Measurements from ENCODE around the gene SIPA1L3.

The SIPA1L3 gene

DNA sequence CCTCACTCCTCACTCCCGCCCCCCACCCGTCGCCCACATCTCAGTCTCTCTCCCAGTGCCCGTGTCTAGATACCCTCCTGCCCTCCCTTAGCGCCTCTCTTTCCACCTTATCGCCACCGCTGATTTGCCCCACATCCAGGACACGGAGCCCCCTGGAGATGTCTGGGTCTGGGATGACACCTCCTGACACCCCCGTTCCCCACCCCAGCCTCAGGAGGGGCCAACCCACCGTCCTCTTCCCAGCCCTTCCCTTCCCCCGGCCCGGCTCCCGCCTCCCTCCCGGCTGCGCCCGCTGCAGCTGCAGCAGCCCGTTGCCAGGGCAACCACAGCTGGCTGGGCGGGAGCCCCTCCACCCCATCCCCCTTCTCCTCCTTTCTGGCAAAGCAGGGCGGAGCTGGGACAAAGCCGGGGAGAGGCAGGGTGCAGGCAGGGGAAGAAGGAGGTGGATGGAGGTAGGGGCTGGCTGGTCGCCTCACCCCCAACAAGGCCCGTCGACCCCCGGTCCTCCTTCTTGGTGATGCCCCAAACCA, 303.5 kb downstream of the SIPA1L3 start:
- H3K4me3 ChIP-seq (ENCODE audit: control insufficient read depth, low read depth, low read length) = no peak overlapping the region
- DNase-seq (ENCODE audit: low read depth) = no peak
- TF ChIP-seq, protein P1, sequence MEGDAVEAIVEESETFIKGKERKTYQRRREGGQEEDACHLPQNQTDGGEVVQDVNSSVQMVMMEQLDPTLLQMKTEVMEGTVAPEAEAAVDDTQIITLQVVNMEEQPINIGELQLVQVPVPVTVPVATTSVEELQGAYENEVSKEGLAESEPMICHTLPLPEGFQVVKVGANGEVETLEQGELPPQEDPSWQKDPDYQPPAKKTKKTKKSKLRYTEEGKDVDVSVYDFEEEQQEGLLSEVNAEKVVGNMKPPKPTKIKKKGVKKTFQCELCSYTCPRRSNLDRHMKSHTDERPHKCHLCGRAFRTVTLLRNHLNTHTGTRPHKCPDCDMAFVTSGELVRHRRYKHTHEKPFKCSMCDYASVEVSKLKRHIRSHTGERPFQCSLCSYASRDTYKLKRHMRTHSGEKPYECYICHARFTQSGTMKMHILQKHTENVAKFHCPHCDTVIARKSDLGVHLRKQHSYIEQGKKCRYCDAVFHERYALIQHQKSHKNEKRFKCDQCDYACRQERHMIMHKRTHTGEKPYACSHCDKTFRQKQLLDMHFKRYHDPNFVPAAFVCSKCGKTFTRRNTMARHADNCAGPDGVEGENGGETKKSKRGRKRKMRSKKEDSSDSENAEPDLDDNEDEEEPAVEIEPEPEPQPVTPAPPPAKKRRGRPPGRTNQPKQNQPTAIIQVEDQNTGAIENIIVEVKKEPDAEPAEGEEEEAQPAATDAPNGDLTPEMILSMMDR (IDR thresholded peaks at IDR 0.05; ENCODE audit: control insufficient read depth, insufficient read depth, low read depth, low read length, missing control alignments) = no peak

- H3K4me3 ChIP-seq (ENCODE audit: control insufficient read depth, low read depth, low read length) = no peak overlapping the region
- TF ChIP-seq, protein P1 (IDR thresholded peaks at IDR 0.05; ENCODE audit: control insufficient read depth, insufficient read depth, low read depth, low read length, missing control alignments) = peak; percentile 1
- no peak for DNase-seq (ENCODE audit: low read depth)
These were observed 304.2 kb downstream of the SIPA1L3 start for GRCh38 chr19:38211151-38211591.

GRCh38 chr19:38211766-38212165, 304.8 kb downstream of the SIPA1L3 start:
- DNase-seq (ENCODE audit: low read depth) = no peak
- TF ChIP-seq, protein P1 (IDR thresholded peaks at IDR 0.05; ENCODE audit: control insufficient read depth, insufficient read depth, low read depth, low read length, missing control alignments) = no peak
- H3K4me3 ChIP-seq (ENCODE audit: control insufficient read depth, low read depth, low read length) = no peak overlapping the region

DNA sequence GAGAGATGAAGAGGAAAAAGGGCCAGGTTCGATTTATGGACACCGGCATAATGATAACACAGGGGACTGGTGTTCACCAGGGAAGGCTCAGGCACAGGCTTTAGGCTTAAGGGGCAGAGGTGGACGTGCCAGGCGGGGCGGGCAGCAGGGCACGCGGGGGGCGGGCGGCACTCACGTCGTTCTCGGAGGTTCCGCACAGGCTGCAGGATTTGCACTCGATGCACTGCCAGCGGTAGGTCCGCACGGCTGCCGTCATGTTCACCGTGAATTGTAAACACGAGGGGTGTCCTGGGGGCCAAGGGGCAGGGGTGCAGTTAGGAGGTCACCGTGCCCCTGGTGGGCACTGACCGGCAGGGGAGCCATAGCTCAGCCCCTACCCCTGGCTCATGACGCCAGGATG, 306.5 kb downstream of the SIPA1L3 start:
- H3K4me3 ChIP-seq (ENCODE audit: control insufficient read depth, low read depth, low read length) = no peak overlapping the region; the same call in 1 of the 2 replicates
- no peak for DNase-seq (ENCODE audit: low read depth)
- TF ChIP-seq, protein P1 (IDR thresholded peaks at IDR 0.05; ENCODE audit: control insufficient read depth, insufficient read depth, low read depth, low read length, missing control alignments) = no peak

- DNase-seq (ENCODE audit: low read depth) = peak; percentile 40
- peak overlapping the region; percentile 22 for H3K4me3 ChIP-seq (ENCODE audit: control insufficient read depth, low read depth, low read length)
- TF ChIP-seq, protein P1 (IDR thresholded peaks at IDR 0.05; ENCODE audit: control insufficient read depth, insufficient read depth, low read depth, low read length, missing control alignments) = no peak
These were observed 307.1 kb downstream of the SIPA1L3 start for GRCh38 chr19:38213911-38214625.

DNA sequence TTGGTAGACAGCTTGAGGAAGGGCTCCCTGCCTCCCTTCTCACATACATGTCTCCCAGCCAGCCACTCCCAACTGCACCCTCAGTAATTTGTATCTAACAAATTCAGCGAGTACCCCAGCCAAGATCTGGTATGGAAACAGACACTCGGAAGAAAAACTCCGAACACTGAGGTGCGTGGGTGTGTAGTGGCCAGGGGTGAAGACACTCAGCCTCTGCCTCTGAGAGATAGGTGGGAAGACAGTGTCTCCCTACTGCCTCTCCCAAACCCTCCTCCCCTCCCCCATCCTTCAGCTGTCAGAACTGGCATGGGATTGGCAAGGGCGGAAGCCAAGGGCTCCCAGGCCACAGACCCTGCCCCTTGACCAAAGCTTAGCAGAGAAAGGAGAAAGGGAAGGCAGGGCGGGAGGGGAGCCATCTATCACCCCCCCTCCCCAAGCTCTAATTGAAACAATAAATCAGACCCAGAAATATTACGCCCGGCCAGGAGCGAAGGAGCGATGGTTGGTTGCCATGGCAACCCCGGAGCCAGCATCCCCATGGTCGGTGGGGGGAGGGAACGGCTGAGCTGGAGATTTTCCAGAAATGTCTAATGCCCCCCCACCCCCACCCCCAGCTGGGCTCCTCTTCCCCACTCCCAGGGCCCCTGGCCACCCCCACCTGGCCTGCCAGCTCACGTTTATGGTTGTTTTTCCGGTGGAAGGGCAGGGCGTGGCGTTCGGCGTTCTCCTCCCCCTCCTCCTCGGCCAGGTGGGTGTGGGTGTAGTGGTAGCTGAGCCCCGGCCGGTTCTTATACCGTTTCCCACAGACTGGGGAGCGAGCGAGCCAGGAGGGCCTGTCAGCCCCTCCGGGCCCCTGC, 310.0 kb downstream of the SIPA1L3 start:
- no peak for DNase-seq (ENCODE audit: low read depth)
- TF ChIP-seq, protein P1 (IDR thresholded peaks at IDR 0.05; ENCODE audit: control insufficient read depth, insufficient read depth, low read depth, low read length, missing control alignments) = no peak
- no peak overlapping the region for H3K4me3 ChIP-seq (ENCODE audit: control insufficient read depth, low read depth, low read length)

Data from AG09309 (cell line).